Ovary (tissue), 3 donors: ENCODE results near the gene YTHDC2.

ENCODE experiments used
- EP300 ChIP-seq: sonication (generic); formaldehyde crosslinking; IDR thresholded peaks from one replicate; pipeline ENCODE4 v1.6.1; 2017; ENCODE audit warnings: antibody characterized with exemption
- TF ChIP-seq, protein P1 (sequence below), 3 donors: fragments of 450-650 bp in 2 of 3; fragments of 200-600 bp in 1 of 3; IDR thresholded peaks; one replicate each; pipeline versions ENCODE4 v1.5.1 to v1.8.0; 2016 to 2022; ENCODE audit warnings: antibody characterized with exemption in 3 of 3, mild to moderate bottlenecking in 1 of 3
- donor health status: DM: no; HTN: no; CAD: no.

DNA sequence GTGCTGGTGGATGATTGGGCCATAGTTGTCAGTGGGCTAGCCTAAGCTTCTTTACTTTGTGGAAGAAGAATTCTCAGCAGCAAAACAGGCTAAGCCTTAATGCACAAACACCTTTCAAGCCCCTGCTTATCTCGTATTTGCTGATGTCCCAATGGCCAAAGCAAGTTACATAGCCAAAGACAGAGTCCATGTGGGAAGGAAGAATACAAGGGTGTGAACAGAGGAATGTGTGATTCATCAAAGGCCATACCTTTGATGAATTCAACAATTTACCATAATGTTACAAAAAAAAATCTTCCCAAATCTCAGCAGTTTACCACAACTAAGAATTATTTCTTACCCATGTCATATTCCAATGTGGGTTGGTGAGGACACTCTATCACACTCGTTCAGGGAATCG lies 1.2 kb upstream of the YTHDC2 start:
- TF ChIP-seq, protein P1, sequence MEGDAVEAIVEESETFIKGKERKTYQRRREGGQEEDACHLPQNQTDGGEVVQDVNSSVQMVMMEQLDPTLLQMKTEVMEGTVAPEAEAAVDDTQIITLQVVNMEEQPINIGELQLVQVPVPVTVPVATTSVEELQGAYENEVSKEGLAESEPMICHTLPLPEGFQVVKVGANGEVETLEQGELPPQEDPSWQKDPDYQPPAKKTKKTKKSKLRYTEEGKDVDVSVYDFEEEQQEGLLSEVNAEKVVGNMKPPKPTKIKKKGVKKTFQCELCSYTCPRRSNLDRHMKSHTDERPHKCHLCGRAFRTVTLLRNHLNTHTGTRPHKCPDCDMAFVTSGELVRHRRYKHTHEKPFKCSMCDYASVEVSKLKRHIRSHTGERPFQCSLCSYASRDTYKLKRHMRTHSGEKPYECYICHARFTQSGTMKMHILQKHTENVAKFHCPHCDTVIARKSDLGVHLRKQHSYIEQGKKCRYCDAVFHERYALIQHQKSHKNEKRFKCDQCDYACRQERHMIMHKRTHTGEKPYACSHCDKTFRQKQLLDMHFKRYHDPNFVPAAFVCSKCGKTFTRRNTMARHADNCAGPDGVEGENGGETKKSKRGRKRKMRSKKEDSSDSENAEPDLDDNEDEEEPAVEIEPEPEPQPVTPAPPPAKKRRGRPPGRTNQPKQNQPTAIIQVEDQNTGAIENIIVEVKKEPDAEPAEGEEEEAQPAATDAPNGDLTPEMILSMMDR (IDR thresholded peaks at IDR 0.05) = no peak
- no peak for TF ChIP-seq EP300
